ENCODE data around the gene IFRD2. TPM values are rescaled to one million over a fixed set of nuclear protein-coding genes. Genes with fewer than 3 reads are reported as not detected.
A peak's percentile ranks its signal among the peaks of the same experiment; 100 is the strongest.
"Not testable (repeated sequence)": the region's sequence is repeated elsewhere in the genome, so short reads cannot be mapped to it uniquely, and the experiment has no call there.

Gene IFRD2
- total and polyA plus RNA-seq, 10 donors, result 40.2 to 76.7 (median 56.3) TPM

GRCh38 chr3:50264383-50264963 is 27.8 kb downstream of the IFRD2 start:
- Histone ChIP-seq H3K9me3 (no peaks in the 10 kb centered on the region), H3K27me3 (replicated peaks in 1 of 7) (peaks cover 0 to 24% (median 0%) of the 10 kb centered on the region in 7 donors), H3K36me3 (peaks cover 0 to 2% (median under 1%) of the 10 kb centered on the region in 6 donors), H3K4me1 (peaks cover 11 to 80% (median 40%) of the 10 kb centered on the region in 6 donors), H3K27ac (peak overlapping the region in 7 of 8 donors; percentile 9 to 84 (median 74)), H3K4me3 (no peak overlapping the region)
- no peak for DNase-seq
- 59 to 79% (median 64%) methylated on average over 4 to 7 of the region's 7 CpGs for WGBS, 5 donors
- intact Hi-C loops (cut with DNase I; ENCODE audit: low total_unique reads), result no loop called here
- TF ChIP-seq POLR2AphosphoS5 (IDR thresholded peaks at IDR 0.05), result peak in 2 of 3 donors; percentile 21 to 29
- no peak for TF ChIP-seq CTCF (IDR thresholded peaks at IDR 0.05 in 8 of 11, conservative IDR thresholded peaks at IDR 0.05 in 3 of 11)

- Histone ChIP-seq H3K36me3 (peaks cover 0 to 10% (median 5%) of the 10 kb centered on the region in 6 donors), H3K9me3 (no peaks in the 10 kb centered on the region), H3K4me3 (no peak overlapping the region), H3K27me3 (replicated peaks in 1 of 7) (peaks cover 0 to 24% (median 0%) of the 10 kb centered on the region in 7 donors), H3K4me1 (peaks cover 16 to 80% (median 44%) of the 10 kb centered on the region in 6 donors), H3K27ac (peak overlapping the region in 7 of 8 donors; percentile 9 to 84 (median 74))
- no peak for TF ChIP-seq POLR2A (IDR thresholded peaks at IDR 0.05)
- TF ChIP-seq POLR2AphosphoS5 (IDR thresholded peaks at IDR 0.05), result no peak
- no peak for TF ChIP-seq CTCF (IDR thresholded peaks at IDR 0.05 in 8 of 11, conservative IDR thresholded peaks at IDR 0.05 in 3 of 11)
- 49 to 81% (median 72%) methylated on average over 6 of the region's 6 CpGs for WGBS, 5 donors
- DNase-seq, result no peak
- intact Hi-C loops (cut with DNase I; ENCODE audit: low total_unique reads), result no loop called here
Observed at GRCh38 chr3:50263478-50264382, 28.5 kb downstream of the IFRD2 start.

GRCh38 chr3:50262778-50263177 is 29.5 kb downstream of the IFRD2 start:
- Histone ChIP-seq H3K9me3 (no peaks in the 10 kb centered on the region), H3K27me3 (replicated peaks in 1 of 7) (peaks cover 0 to 18% (median 0%) of the 10 kb centered on the region in 7 donors), H3K4me1 (peaks cover 11 to 80% (median 42%) of the 10 kb centered on the region in 6 donors), H3K4me3 (no peak overlapping the region), H3K36me3 (peaks cover 0 to 19% (median 15%) of the 10 kb centered on the region in 6 donors), H3K27ac (peak overlapping the region in 1 of 8 donors; percentile 84)
- intact Hi-C loops (cut with DNase I; ENCODE audit: low total_unique reads), result no loop called here
- no peak for DNase-seq
- WGBS, 5 donors, result 83 to 92% (median 90%) methylated on average over 7 of the region's 7 CpGs
- peak in 1 of 3 donors; percentile 22 for TF ChIP-seq POLR2AphosphoS5 (IDR thresholded peaks at IDR 0.05)
- no peak for TF ChIP-seq CTCF (IDR thresholded peaks at IDR 0.05 in 8 of 11, conservative IDR thresholded peaks at IDR 0.05 in 3 of 11)
- no peak for TF ChIP-seq POLR2A (IDR thresholded peaks at IDR 0.05)

- intact Hi-C loops (cut with DNase I; ENCODE audit: low total_unique reads); H3K27ac ChIP-seq; DNase-seq; H3K4me3 ChIP-seq; H3K9me3 ChIP-seq: not testable (repeated sequence)
- Histone ChIP-seq H3K27me3 (replicated peaks in 1 of 7) (peaks cover 0 to 12% (median 0%) of the 10 kb centered on the region in 7 donors), H3K36me3 (peaks cover 0 to 25% (median 21%) of the 10 kb centered on the region in 6 donors), H3K4me1 (peaks cover 11 to 80% (median 40%) of the 10 kb centered on the region in 6 donors)
- WGBS, 5 donors, result 96 to 100% (median 97%) methylated on average over 4 of the region's 4 CpGs
Observed at GRCh38 chr3:50262200-50262599, 30.0 kb downstream of the IFRD2 start.

All from spleen (tissue), 11 donors.